Bronchial epithelial cell (primary cell): ENCODE measurements around the gene SERPINF2. TPM values are rescaled to one million over a fixed set of nuclear protein-coding genes. Genes with fewer than 3 reads are reported as not detected.
"Not testable (repeated sequence)": the region's sequence is repeated elsewhere in the genome, so short reads cannot be mapped to it uniquely, and the experiment has no call there.

ENCODE experiments used
- DNase-seq: peaks from one replicate; pipeline ENCODE4 v3.0.0-alpha.2; 2010; ENCODE audit warnings: low read depth
- FAIRE-seq: peaks from 2 replicates; lab custom pipeline; 2011; peaks lifted over from hg19 to GRCh38; lab: Jason Lieb, UNC
- H3K27me3 ChIP-seq: 2 replicates; pipeline ENCODE4 v1.5.1; 2011; ENCODE audit warnings: low read length; ENCODE audit not compliant: control insufficient read depth, insufficient read depth
- H3K36me3 ChIP-seq: 2 replicates; pipeline ENCODE4 v1.5.1; 2011; ENCODE audit warnings: low read length; ENCODE audit not compliant: control insufficient read depth, insufficient read depth
- H3K4me3 ChIP-seq: 2 replicates; pipeline ENCODE4 v1.5.1; 2011; ENCODE audit warnings: mild to moderate bottlenecking, low read depth, low read length, control low read depth
- CTCF ChIP-seq: IDR thresholded peaks from 2 replicates; pipeline ENCODE4 v1.5.1; 2011; ENCODE audit warnings: mild to moderate bottlenecking, moderate library complexity, low read length, control low read depth, inconsistent platforms; ENCODE audit not compliant: insufficient read depth, severe bottlenecking
- total RNA-seq: library from RNA; depleted of rRNA; stranded (reverse); fragments of >200 nt; gene quantifications from 2 replicates; pipeline ENCODE4 v1.2.1, GENCODE V29; 2014

The SERPINF2 gene
- total RNA-seq, 1 donor from 2014 or later: 0.79 TPM

- Histone ChIP-seq H3K4me3 (no peak overlapping the region), H3K36me3 (peaks cover 12% of the 10 kb centered on the region), H3K27me3 (no peaks in the 10 kb centered on the region)
- DNase-seq: no peak
- no peak for TF ChIP-seq CTCF
- FAIRE-seq: no peak
Observed at GRCh38 chr17:1766382-1767135, 23.9 kb downstream of the SERPINF2 start.

- Histone ChIP-seq H3K36me3 (peaks cover 15% of the 10 kb centered on the region), H3K4me3 (no peak overlapping the region), H3K27me3 (no peaks in the 10 kb centered on the region)
- no peak for DNase-seq
- no peak for FAIRE-seq
- TF ChIP-seq CTCF: no peak
Observed at GRCh38 chr17:1767358-1767757, 24.7 kb downstream of the SERPINF2 start.

- TF ChIP-seq CTCF: peak; percentile 3
- H3K36me3 ChIP-seq: peaks cover 19% of the 10 kb centered on the region
- FAIRE-seq: peak; percentile 60
Observed at GRCh38 chr17:1769822-1770477, 27.3 kb downstream of the SERPINF2 start.

GRCh38 chr17:1773000-1773695, 30.5 kb downstream of the SERPINF2 start:
- peak; percentile 67 for DNase-seq
- not testable (repeated sequence) for FAIRE-seq, H3K27me3 ChIP-seq, H3K4me3 ChIP-seq
- peaks cover 30% of the 10 kb centered on the region for H3K36me3 ChIP-seq

More at GRCh38 chr17:1769822-1770477, 27.3 kb downstream of the SERPINF2 start:
- Histone ChIP-seq H3K27me3 (no peaks in the 10 kb centered on the region), H3K4me3 (no peak overlapping the region)
- peak; percentile 99 for DNase-seq

- FAIRE-seq (no peak), DNase-seq (no peak)
- TF ChIP-seq CTCF: no peak
- no peak overlapping the region for H3K4me3 ChIP-seq
- no peaks in the 10 kb centered on the region for H3K27me3 ChIP-seq
- H3K36me3 ChIP-seq: peaks cover 34% of the 10 kb centered on the region
Observed at GRCh38 chr17:1773696-1774181, 31.1 kb downstream of the SERPINF2 start.
